ENCODE measurements around the gene JAG1. TPM values are rescaled to one million over a fixed set of nuclear protein-coding genes. Genes with fewer than 3 reads are reported as not detected.

JAG1 gene
- polyA plus RNA-seq, 1 donor from 2014 or later = 9.0 TPM

DNA sequence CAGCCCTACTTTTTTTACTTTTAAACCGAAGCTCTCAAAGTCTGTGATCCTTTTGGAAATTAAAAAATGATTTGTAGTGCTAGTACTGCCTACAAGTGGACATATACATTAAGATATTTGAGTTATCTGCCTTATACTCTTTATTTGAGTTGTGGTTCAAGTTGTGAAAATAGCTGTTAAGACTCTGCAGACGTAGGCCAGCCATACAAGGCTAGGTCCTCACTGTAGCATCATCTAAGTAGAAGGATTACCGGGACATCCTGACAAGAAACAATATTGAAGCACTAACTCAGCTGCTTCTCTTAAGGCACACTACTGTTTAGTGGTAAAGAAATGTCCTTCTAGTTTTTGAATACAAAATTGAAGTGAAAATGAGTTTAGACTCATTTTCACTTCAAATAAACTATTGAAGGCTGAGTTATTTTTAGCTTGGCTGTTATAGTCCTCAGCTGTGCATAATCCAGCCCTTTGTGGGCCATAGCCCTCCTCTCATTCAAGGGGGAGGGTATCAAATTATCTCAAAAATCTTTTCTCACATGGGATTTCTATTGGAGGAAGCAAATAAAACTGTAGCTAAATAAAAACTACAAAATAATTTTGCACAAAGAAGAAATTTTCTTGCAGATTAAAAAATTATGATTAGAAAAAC is 68.1 kb downstream of the JAG1 start:
- Histone ChIP-seq H3K36me3 (ENCODE audit: insufficient read depth, low read length) (no peaks in the 10 kb centered on the region), H3K9me2 (ENCODE audit: insufficient read depth, low read length) (no peaks in the 10 kb centered on the region), H3K4me2 (ENCODE audit: low read length) (no peak overlapping the region), H4K20me1 (ENCODE audit: insufficient read depth) (no peaks in the 10 kb centered on the region), H3K27me3 (ENCODE audit: insufficient read depth, low read depth, low read length) (no peaks in the 10 kb centered on the region), H3K9me3 (ENCODE audit: low read length) (no peaks in the 10 kb centered on the region), H2AFZ (ENCODE audit: low read depth, low read length) (no peak overlapping the region), H3K9ac (ENCODE audit: low read length) (no peak overlapping the region), H3K27ac (ENCODE audit: low read length) (no peak overlapping the region), H3K4me3 (ENCODE audit: low read length) (no peak overlapping the region), H3F3A (ENCODE audit: insufficient read depth, low read length, poor library complexity, severe bottlenecking) (no peaks in the 10 kb centered on the region), H3K79me2 (replicated peaks; ENCODE audit: insufficient read depth, low read length) (no peaks in the 10 kb centered on the region)
- TF ChIP-seq POLR2AphosphoS5 (IDR thresholded peaks at IDR 0.05) (no peak), EZH2 (IDR thresholded peaks at IDR 0.05; ENCODE audit: borderline replicate concordance, insufficient read depth, low read length, poor library complexity, severe bottlenecking) (no peak), MXI1 (conservative IDR thresholded peaks at IDR 0.05; ENCODE audit: poor library complexity, severe bottlenecking) (no peak), REST (IDR thresholded peaks at IDR 0.05; ENCODE audit: borderline replicate concordance) (no peak), RAD21 (conservative IDR thresholded peaks at IDR 0.05) (no peak), SMC3 (conservative IDR thresholded peaks at IDR 0.05; ENCODE audit: poor library complexity) (no peak), EP300 (conservative IDR thresholded peaks at IDR 0.05; ENCODE audit: poor library complexity, severe bottlenecking) (no peak), TAF1 (IDR thresholded peaks at IDR 0.05; ENCODE audit: low read depth) (no peak)
- TF ChIP-seq, protein P1, sequence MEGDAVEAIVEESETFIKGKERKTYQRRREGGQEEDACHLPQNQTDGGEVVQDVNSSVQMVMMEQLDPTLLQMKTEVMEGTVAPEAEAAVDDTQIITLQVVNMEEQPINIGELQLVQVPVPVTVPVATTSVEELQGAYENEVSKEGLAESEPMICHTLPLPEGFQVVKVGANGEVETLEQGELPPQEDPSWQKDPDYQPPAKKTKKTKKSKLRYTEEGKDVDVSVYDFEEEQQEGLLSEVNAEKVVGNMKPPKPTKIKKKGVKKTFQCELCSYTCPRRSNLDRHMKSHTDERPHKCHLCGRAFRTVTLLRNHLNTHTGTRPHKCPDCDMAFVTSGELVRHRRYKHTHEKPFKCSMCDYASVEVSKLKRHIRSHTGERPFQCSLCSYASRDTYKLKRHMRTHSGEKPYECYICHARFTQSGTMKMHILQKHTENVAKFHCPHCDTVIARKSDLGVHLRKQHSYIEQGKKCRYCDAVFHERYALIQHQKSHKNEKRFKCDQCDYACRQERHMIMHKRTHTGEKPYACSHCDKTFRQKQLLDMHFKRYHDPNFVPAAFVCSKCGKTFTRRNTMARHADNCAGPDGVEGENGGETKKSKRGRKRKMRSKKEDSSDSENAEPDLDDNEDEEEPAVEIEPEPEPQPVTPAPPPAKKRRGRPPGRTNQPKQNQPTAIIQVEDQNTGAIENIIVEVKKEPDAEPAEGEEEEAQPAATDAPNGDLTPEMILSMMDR (IDR thresholded peaks at IDR 0.05; ENCODE audit: poor library complexity, severe bottlenecking) = no peak

DNA sequence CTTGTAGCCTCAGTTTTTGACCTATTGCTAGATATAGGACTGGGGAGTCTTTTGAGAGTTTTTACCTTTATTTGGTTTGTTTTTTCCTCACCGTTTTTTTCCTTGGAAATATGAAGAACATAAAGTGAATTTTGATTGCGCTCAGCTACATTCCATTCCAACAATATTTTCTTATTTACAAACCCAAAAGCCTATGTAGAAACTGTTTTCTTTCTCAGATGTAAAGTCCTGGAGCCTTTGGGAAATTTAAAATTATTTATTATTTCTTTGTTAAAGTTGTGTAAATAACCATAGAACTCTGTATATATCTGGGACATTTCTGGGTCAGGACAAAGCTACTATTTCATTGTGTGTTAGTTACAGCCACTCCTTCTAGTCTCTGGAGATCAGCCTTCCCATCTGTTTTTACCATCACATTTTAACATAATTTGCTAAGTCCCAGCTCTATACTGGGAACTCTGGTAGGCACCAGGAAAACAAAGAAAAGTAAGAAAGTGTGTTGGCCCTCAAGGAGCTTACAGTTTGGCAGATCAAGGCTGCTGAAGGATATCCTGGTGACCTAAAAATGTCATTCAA is 68.8 kb downstream of the JAG1 start:
- Histone ChIP-seq H3K79me2 (replicated peaks; ENCODE audit: insufficient read depth, low read length) (no peaks in the 10 kb centered on the region), H3K9ac (ENCODE audit: low read length) (no peak overlapping the region), H3K27me3 (ENCODE audit: insufficient read depth, low read depth, low read length) (no peaks in the 10 kb centered on the region), H3K9me2 (ENCODE audit: insufficient read depth, low read length) (no peaks in the 10 kb centered on the region), H3K36me3 (ENCODE audit: insufficient read depth, low read length) (no peaks in the 10 kb centered on the region), H3K4me3 (ENCODE audit: low read length) (no peak overlapping the region), H3F3A (ENCODE audit: insufficient read depth, low read length, poor library complexity, severe bottlenecking) (no peaks in the 10 kb centered on the region), H3K4me2 (ENCODE audit: low read length) (no peak overlapping the region), H2AFZ (ENCODE audit: low read depth, low read length) (no peak overlapping the region), H3K27ac (ENCODE audit: low read length) (no peak overlapping the region), H3K9me3 (ENCODE audit: low read length) (no peaks in the 10 kb centered on the region), H4K20me1 (ENCODE audit: insufficient read depth) (no peaks in the 10 kb centered on the region)
- no peak for TF ChIP-seq SMC3 (conservative IDR thresholded peaks at IDR 0.05; ENCODE audit: poor library complexity)
- no peak for TF ChIP-seq RAD21 (conservative IDR thresholded peaks at IDR 0.05)
- TF ChIP-seq MXI1 (conservative IDR thresholded peaks at IDR 0.05; ENCODE audit: poor library complexity, severe bottlenecking) = no peak
- no peak for TF ChIP-seq REST (IDR thresholded peaks at IDR 0.05; ENCODE audit: borderline replicate concordance)
- no peak for TF ChIP-seq EZH2 (IDR thresholded peaks at IDR 0.05; ENCODE audit: borderline replicate concordance, insufficient read depth, low read length, poor library complexity, severe bottlenecking)
- TF ChIP-seq TAF1 (IDR thresholded peaks at IDR 0.05; ENCODE audit: low read depth) = no peak
- TF ChIP-seq, protein P1 (IDR thresholded peaks at IDR 0.05; ENCODE audit: poor library complexity, severe bottlenecking) = no peak

Data from neural cell (in vitro differentiated cells).